Medulla oblongata (tissue), 1 donor: ENCODE data around the gene TMED6.

Source experiments
- DNase-seq: peaks from one replicate; pipeline ENCODE4 v3.0.0-alpha.2; 2015; ENCODE audit errors: extremely low spot score

Gene TMED6

GRCh38 chr16:69351309-69352027 is at the start of gene TMED6:
Gene TMED6, minus strand, starts transcription at chr16:69351786. Its CDS starts 33 bp downstream, at chr16:69351753.
- DNase-seq = no peak

DNA sequence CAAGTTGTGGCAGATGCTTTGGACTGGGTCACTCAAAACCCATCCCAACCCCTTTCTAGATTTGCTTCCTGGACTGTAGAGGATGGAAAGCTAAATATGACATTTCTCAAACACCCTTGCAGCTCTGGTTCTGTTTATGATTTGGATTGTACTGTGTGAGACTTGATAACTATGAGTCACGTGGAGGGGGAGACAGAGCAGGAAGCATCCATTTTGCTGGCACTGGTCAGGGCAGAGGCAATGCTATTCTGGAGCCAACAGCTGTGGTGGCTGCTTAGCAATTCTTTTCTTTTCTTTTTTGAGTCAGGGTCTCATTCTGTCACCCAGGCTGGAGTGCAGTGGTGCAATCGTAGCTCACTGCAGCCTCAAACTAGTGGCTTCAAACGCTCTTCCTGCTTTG is 47.8 kb upstream of the TMED6 start:
- no peak for DNase-seq

DNA sequence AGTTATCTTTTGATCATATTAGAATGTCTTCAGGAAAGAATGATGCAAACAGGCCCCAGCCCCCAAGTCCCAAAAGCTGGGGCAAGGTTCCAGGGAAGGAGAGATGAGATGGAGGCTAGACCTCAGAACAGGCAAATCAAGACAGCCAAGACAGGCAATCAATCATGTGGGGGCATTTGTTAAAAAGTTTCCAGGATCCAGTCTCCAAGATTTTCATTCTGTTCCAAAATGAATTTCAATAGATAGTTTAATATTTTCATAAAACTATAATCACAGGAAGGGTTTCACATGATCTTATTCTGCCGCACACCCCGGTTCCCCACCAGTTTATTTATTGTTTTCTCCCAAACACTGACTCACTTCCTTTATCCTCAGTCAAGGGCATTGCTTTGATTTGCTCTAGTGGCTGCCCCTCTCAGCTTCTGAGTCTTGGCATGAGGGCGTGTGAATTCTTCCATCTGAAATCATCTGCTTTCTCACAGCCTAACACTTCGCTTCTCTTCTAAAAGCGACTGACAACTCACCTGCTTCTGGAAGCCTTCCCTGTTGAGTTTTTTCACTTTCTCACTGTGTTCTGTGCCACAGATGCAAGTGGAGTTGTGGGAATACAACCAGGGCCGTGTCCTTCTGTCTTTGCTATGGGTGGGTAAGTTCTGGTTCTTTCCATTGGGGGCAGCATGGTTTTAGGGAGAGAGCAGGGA is 46.4 kb upstream of the TMED6 start:
- DNase-seq = peak; percentile 91

GRCh38 chr16:69396187-69397061 is 44.8 kb upstream of the TMED6 start:
- peak; percentile 93 for DNase-seq

DNA sequence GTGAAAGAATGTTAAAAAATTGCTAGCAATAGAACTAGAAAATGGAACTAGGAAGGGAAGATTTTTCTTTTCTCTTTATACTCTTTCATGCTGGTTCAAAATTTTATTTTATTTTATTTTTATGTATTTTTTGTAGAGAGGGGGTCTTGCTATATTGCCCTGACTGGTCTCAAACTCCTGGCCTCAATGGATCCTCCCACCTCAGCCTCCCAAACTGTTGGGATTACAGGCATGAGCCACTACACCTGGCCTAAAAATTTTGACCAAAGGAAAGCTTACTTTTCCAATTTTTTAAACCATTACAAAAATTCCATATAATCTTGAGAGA is 44.2 kb upstream of the TMED6 start:
- no peak for DNase-seq

- DNase-seq = no peak
These were observed 42.6 kb upstream of the TMED6 start for GRCh38 chr16:69393898-69394849.

- DNase-seq = no peak
These were observed 35.0 kb upstream of the TMED6 start for GRCh38 chr16:69386596-69386995.

GRCh38 chr16:69384974-69385373 is 33.4 kb upstream of the TMED6 start:
- DNase-seq = no peak

DNA sequence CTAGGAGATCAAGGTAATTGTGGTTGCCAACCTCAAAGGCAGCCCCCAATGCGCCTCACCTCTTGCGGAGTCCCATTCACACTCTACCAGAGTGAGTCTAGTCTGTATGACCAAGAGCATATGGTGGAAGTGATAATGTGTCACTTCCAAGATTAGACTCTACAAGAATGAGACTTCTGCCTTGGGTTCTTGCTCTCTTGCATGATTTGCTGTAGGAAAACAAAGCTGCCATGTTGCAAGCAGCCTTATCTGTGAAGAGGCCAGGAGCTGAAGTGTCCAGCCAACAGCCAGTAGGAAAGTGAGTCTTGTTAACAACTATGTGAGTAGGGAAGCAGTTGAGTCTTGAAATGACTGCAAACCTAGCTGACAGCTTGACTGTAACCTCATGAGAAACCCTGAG is 30.8 kb upstream of the TMED6 start:
- no peak for DNase-seq

- no peak for DNase-seq
These were observed 29.6 kb upstream of the TMED6 start for GRCh38 chr16:69381231-69381630.

DNA sequence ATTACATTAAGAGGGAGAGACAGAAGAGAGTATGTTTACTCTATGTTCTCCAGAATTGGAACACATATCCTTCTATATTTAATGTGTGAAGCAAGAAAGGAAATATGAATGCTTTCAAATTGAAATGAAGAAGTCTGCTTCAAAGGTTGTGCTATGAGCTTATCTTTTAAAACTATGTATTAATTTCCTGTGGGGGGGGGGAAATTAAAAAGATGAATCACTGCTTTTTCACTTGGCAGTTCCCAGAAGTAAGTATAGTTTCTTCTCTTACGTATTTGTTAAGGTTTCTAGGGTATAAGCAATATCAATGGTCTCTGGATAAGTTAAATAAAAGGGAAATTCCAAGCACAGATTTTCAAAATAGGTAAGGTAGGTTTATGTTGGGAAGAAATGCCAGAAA is 27.2 kb upstream of the TMED6 start:
- DNase-seq = no peak

- DNase-seq = no peak
These were observed 26.4 kb upstream of the TMED6 start for GRCh38 chr16:69378036-69378435.

DNA sequence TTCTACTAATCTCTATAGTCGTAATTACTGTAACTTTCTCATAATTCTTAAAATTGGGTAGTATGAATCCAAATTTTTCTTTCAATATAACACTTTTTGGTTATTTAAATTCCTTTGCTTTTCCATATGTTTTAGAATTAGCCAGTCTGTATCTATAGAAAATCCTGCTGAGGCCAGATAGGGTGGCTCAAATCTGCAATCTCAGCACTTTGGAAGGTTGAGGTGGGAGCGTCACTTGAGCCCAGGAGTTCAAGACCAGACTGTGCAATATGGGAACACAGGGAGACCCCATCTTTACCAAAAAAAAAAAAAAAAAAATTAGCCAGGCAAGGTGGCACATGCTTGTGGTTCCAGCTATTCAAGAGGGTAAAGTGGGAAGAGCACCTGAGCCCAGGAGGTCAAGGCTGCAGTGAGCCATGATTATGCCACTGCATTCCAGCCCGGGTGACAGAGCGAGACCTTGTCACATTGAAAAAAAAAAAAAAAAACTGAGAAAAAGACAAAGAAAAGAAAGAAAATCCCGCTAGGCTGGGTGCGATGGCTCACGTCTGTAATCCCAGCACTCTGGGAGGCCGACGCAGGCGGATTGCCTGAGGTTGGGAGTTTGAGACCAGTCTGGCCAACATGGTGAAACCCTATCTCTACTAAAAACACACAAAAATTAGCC is 24.9 kb upstream of the TMED6 start:
- no peak for DNase-seq

DNA sequence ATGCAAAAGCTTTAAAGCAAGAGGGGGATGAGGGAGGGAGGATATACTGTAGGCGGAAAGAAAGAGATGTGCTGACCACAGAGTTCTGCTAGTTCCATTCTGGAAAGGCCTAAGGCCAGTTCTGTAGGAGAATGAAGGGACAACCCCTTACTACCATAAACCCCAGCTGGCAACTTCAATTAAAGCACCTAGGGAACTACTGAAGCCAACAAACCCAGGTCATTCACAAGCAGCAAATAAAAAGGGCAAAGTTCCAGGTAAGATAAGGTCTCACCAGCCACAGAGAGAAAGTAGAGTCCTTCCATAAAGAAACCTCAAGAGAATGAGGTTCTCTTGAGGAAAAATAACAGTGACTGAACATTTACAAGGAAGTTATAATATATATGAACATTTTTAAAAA is 21.4 kb upstream of the TMED6 start:
- DNase-seq = no peak

GRCh38 chr16:69371564-69371963 is 20.0 kb upstream of the TMED6 start:
- DNase-seq = no peak

- no peak for DNase-seq
These were observed 17.3 kb upstream of the TMED6 start for GRCh38 chr16:69368866-69369265.

DNA sequence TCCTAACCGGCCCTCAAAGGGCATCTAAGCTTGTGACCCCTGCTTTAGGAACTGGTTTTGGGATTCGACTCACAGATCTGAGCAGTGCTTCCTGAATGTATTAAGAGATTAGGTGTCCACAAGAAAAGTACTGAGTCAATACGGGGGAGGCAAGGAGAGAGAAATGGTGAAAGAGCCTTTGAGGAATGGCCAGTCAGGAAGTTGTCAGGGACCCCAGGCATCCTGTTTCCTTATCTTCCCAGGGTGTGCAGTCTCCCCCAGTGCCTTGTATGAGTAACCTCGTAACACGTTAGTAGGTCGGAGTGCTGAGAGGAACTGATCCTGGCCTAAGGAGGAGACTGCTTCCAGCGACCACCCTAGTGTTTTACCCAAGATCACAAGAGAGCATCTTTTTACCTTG is 16.4 kb upstream of the TMED6 start:
- no peak for DNase-seq

DNA sequence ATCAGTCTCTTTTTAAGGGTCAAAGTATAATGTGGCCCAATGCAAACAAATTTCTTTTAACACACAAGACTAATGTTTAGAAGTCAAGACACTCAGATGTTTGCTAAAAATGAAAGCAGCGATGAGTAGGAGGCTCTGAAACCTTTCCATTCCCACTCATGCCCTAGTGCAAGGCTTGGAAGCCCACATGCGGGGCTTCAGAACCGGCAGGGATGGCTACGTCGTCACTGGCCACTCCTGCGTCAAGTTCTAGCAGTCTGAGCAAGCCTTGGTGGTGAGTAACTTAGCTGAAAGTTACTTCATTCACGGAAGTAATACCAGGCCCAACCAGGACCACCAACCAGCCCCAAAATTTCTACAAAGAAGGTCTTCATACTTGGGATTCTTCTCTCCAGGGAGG is 14.8 kb upstream of the TMED6 start:
- DNase-seq = no peak

DNA sequence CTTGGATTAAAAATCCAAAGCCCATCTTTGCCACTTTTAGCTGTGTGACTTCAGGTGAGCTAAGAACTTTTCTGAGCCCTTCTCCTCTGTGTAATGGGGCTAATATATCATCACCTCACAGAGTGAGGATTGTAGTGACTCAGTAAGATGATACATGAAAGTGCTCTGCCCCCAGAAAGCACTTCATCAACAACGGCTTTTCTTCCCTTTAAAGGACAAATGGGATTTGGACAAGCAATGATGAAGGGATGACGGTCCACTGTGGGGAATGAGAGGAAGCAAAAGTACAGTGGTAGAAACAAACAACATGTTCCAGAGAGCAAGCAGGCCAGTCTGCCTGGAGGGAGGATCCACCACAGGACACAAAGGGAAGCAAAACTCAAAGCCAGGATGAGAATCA is 14.3 kb upstream of the TMED6 start:
- no peak for DNase-seq

- DNase-seq = no peak
These were observed 12.5 kb upstream of the TMED6 start for GRCh38 chr16:69364088-69364487.

DNA sequence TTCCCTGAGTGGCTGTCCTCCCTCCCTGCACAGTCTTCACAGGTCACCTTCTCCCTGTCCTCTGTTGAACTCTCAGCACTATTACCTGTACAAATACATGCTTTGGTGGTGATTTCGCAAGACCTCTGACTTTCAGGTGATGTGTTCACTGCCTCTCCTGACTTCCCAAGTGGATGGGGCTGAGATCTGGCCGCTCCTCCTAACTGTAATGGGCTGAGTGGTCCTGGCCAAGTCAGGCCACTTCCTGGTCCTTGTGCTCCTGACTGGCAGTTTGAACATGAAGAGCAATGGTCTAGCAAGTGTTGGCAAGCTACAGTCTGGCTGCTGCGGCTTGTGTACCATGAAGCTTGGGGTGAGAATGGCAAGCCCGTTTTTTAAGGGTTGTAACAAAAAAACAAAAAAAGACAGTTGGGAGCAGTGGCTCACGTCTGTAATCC is 11.7 kb upstream of the TMED6 start:
- no peak for DNase-seq
